Smooth muscle cell (in vitro differentiated cells): ENCODE results near the gene CCDC187. TPM values are rescaled to one million over a fixed set of nuclear protein-coding genes. Genes with fewer than 3 reads are reported as not detected.
A peak's percentile ranks its signal among the peaks of the same experiment; 100 is the strongest.

Experiments used
- DNase-seq: peaks from one replicate; lab custom pipeline; 2025; ENCODE audit not compliant: unreplicated experiment; lab: John Stamatoyannopoulos, UW
- H2AFZ ChIP-seq: fragments of 200-600 bp; sonication (generic); 2 replicates; pipeline ENCODE4 v1.6.0; 2016; ENCODE audit warnings: antibody characterized with exemption, low read depth, mild to moderate bottlenecking
- H3F3A ChIP-seq: fragments of 200-600 bp; sonication (generic); 2 replicates; pipeline ENCODE4 v1.6.0; 2017; ENCODE audit warnings: antibody characterized with exemption, low read depth
- H3K27ac ChIP-seq: fragments of 200-600 bp; sonication (generic); 2 replicates; pipeline ENCODE4 v1.5.1; 2016; ENCODE audit warnings: low read depth, mild to moderate bottlenecking
- H3K27me3 ChIP-seq: fragments of 200-600 bp; sonication (generic); 2 replicates; pipeline ENCODE4 v1.6.1; 2016; ENCODE audit warnings: low read depth, mild to moderate bottlenecking
- H3K36me3 ChIP-seq: fragments of 200-600 bp; sonication (generic); 2 replicates; pipeline ENCODE4 v1.5.1; 2016; ENCODE audit warnings: low read depth
- H3K4me1 ChIP-seq: fragments of 200-600 bp; sonication (generic); 2 replicates; pipeline ENCODE4 v1.5.1; 2016; ENCODE audit warnings: low read depth
- H3K4me2 ChIP-seq: fragments of 200-600 bp; sonication (generic); 2 replicates; pipeline ENCODE4 v1.6.0; 2016; ENCODE audit warnings: mild to moderate bottlenecking
- H3K4me3 ChIP-seq: fragments of 200-600 bp; sonication (generic); 2 replicates; pipeline ENCODE4 v1.5.1; 2016; ENCODE audit warnings: mild to moderate bottlenecking
- H3K79me2 ChIP-seq: fragments of 200-600 bp; sonication (generic); 2 replicates; pipeline ENCODE4 v1.6.0; 2016; ENCODE audit warnings: low read depth, mild to moderate bottlenecking
- H3K9ac ChIP-seq: fragments of 200-600 bp; sonication (generic); 2 replicates; pipeline ENCODE4 v1.6.0; 2016; ENCODE audit warnings: low read depth
- H3K9me3 ChIP-seq: fragments of 200-600 bp; sonication (generic); replicated peaks from 2 replicates; pipeline ENCODE4 v1.5.1; 2016; ENCODE audit warnings: low read depth
- H4K20me1 ChIP-seq: fragments of 200-600 bp; sonication (generic); 2 replicates; pipeline ENCODE4 v1.6.0; 2016; ENCODE audit warnings: low read depth
- WGBS: methylation state at CpG from one replicate; pipeline ENCODE4 v1.1.7; 2016; ENCODE audit warnings: low lambda C conversion rate; 5-methylcytosine and 5-hydroxymethylcytosine counted together
- polyA plus RNA-seq: library from polyadenylated mRNA; unstranded; fragments of >200 nt; fragmentation: Nextera tagmentation; extraction: Ambion mirVana; gene quantifications from 2 replicates; pipeline ENCODE4 v1.2.1, GENCODE V29; 2016
- total RNA-seq: library from RNA; depleted of rRNA; stranded (reverse); fragments of >200 nt; gene quantifications from 2 replicates; pipeline ENCODE4 v1.2.3, GENCODE V29; 2014
- TF ChIP-seq, protein P1 (sequence below): fragments of 200-600 bp; sonication (generic); IDR thresholded peaks from 2 replicates; pipeline ENCODE4 v1.5.1; 2017; ENCODE audit warnings: borderline replicate concordance, mild to moderate bottlenecking, antibody characterized with exemption; ENCODE audit not compliant: insufficient read depth, poor library complexity, severe bottlenecking

CCDC187 gene
- total and polyA plus RNA-seq, 2 experiments from 2014 or later, result 0.10 TPM; not detected in 1

DNA sequence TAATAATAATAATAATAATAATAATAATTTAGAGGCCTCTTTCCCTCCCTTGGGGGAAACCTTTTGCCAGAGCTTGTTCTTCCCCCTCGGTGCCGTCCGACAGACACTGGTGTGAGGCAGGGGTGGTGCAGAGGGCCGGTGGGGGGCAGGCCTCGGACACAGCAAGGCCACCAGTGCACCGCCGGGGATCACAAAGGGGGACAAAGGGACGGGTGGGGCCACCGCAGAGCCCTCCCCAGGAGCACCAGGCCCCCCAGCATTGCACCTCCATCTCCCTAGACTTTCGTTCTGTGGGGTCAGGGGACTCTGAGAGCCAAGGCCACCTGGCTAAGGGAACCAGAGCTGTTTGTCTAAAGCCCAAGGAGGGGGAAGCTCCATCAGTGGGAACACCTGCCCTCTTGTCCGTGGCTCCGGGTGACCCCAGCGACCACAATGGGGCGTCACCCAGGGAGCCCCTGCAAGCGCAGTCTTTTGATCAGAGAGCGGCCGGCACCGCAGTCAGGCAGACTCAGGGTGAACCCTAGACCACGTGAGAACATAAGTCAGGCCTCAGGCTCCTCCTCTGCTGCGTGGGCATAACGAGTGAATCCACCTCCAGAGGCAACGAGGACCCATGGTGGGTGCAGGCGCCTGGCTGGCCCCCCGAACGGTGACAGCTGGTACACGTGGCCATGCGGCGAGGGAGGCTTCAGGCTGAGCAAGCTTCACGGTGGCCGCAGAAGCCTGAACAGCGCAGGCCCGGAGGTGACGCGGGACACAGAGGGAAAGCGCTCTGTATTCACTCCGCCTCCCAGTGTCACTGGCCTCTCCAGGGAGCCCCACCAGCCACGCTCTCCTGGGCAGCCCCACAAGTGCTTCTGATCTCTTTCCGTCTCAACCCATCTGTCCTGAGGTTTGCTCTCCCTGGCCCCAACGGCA is 46.3 kb downstream of the CCDC187 start:
- WGBS, result 93% methylated on average over 38 of the region's 39 CpGs
- Histone ChIP-seq H3K9ac (no peak overlapping the region), H3K4me1 (peaks cover 3% of the 10 kb centered on the region), H3K4me2 (no peak overlapping the region), H3K27ac (no peak overlapping the region), H2AFZ (no peak overlapping the region), H3K79me2 (no peaks in the 10 kb centered on the region), H3K4me3 (no peak overlapping the region), H3K36me3 (no peaks in the 10 kb centered on the region), H3F3A (no peaks in the 10 kb centered on the region), H4K20me1 (no peaks in the 10 kb centered on the region), H3K27me3 (no peaks in the 10 kb centered on the region), H3K9me3 (no peaks in the 10 kb centered on the region)
- TF ChIP-seq, protein P1, sequence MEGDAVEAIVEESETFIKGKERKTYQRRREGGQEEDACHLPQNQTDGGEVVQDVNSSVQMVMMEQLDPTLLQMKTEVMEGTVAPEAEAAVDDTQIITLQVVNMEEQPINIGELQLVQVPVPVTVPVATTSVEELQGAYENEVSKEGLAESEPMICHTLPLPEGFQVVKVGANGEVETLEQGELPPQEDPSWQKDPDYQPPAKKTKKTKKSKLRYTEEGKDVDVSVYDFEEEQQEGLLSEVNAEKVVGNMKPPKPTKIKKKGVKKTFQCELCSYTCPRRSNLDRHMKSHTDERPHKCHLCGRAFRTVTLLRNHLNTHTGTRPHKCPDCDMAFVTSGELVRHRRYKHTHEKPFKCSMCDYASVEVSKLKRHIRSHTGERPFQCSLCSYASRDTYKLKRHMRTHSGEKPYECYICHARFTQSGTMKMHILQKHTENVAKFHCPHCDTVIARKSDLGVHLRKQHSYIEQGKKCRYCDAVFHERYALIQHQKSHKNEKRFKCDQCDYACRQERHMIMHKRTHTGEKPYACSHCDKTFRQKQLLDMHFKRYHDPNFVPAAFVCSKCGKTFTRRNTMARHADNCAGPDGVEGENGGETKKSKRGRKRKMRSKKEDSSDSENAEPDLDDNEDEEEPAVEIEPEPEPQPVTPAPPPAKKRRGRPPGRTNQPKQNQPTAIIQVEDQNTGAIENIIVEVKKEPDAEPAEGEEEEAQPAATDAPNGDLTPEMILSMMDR, result no peak
- DNase-seq, result no peak

DNA sequence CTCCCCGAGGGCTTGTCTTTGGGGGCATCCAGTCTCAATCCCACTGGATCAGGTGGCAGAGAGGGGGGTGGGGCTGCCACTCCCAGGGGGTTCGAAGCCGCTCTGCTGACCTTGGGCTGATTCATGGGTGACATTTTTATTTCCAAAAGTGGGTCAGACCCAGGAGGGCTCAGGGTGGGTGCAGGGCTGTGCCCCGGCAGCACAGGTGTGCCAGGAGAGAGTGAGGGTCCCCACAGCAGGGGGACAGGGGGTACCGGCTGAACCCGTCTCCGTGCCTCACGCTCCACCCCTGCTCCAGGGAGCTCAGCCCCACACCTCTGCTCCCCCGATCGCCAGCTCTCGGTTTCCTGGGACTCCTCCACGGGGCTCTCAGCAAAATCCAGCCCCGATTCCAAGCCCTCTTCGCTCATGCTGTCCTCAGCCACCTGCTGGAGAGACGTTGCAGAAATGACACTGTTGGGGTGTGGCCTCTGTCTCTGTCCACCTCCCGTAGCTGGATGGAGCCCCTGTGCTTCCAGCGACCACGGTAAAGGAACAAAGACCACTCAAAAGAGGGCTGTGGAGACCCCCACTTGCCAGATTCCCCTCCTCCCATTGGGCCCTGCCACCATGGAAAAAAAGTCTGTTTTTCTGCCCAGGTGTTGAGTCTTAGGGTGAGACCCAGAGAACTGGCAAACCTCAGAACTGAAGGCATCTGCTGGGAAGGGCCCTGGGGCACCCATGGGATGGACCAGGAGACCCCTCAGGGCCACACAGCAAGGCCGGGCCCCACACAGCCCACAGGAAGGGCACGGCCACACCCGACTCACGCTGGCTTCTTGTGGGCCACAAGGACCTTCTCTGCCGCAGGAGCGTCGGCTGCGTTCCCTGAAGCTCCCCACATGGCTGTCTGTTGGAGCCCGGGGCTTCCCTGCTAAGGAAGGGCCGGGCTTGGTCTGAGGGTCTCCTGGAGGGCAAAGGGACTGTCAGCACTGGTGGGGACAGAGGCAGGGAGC is 47.7 kb downstream of the CCDC187 start:
- DNase-seq, result no peak

DNA sequence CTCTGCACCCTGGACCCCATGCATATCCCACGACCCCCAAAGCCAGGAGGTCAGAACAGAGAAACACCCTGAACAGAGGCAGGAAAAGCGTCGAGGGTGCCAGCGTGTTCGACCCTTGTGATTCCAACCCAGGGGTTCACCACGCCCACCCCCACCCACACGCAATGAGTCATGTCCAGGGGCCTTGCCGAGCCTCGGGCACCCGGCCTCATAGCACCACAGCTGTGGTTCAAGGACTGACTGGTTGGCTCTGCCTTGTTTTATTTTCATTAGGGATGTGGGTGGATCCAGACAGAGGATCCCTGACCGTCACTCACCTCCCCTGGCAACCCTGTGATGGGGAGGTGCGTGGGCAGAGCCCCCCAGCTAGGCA is 48.7 kb downstream of the CCDC187 start:
- no peaks in the 10 kb centered on the region for H3F3A ChIP-seq
- no peaks in the 10 kb centered on the region for H3K79me2 ChIP-seq
- no peak overlapping the region for H3K27ac ChIP-seq
- H3K9me3 ChIP-seq, result no peaks in the 10 kb centered on the region
- peak; percentile 26 for DNase-seq
- H3K27me3 ChIP-seq, result no peaks in the 10 kb centered on the region
- no peaks in the 10 kb centered on the region for H4K20me1 ChIP-seq
- peaks cover 3% of the 10 kb centered on the region for H3K4me1 ChIP-seq
- H3K9ac ChIP-seq, result no peak overlapping the region
- 36% methylated on average over 12 of the region's 12 CpGs for WGBS
- H3K36me3 ChIP-seq, result no peaks in the 10 kb centered on the region
- peak overlapping the region; percentile 72 for H3K4me2 ChIP-seq
- H2AFZ ChIP-seq, result no peak overlapping the region
- H3K4me3 ChIP-seq, result no peak overlapping the region
- TF ChIP-seq, protein P1, result no peak

More for the DNA sequence above, 47.7 kb downstream of the CCDC187 start:
- H4K20me1 ChIP-seq, result no peaks in the 10 kb centered on the region
- H3F3A ChIP-seq, result no peaks in the 10 kb centered on the region
- TF ChIP-seq, protein P1, result no peak
- H3K9ac ChIP-seq, result no peak overlapping the region
- 90% methylated on average over 28 of the region's 28 CpGs for WGBS
- peaks cover 3% of the 10 kb centered on the region for H3K4me1 ChIP-seq
- H3K79me2 ChIP-seq, result no peaks in the 10 kb centered on the region
- no peak overlapping the region for H3K4me2 ChIP-seq
- H3K27me3 ChIP-seq, result no peaks in the 10 kb centered on the region
- no peaks in the 10 kb centered on the region for H3K9me3 ChIP-seq
- H3K4me3 ChIP-seq, result no peak overlapping the region
- H3K36me3 ChIP-seq, result no peaks in the 10 kb centered on the region
- H3K27ac ChIP-seq, result no peak overlapping the region
- H2AFZ ChIP-seq, result no peak overlapping the region
